GM19239 (cell line): ENCODE results near the gene PTDSS2.

Experiments used
- DNase-seq: peaks from one replicate; pipeline ENCODE4 v3.0.0; 2011; ENCODE audit warnings: low spot score; ENCODE audit not compliant: insufficient read length
- FAIRE-seq: peaks from 2 replicates; lab custom pipeline; 2011; peaks lifted over from hg19 to GRCh38; lab: Jason Lieb, UNC

The PTDSS2 gene

GRCh38 chr11:486189-486588 is 36.1 kb downstream of the PTDSS2 start:
- DNase-seq (no peak), FAIRE-seq (no peak)

GRCh38 chr11:487571-488021 is 37.5 kb downstream of the PTDSS2 start:
- FAIRE-seq = no peak
- DNase-seq = no peak

GRCh38 chr11:488062-488461 is 38.0 kb downstream of the PTDSS2 start:
- DNase-seq (no peak), FAIRE-seq (no peak)

- DNase-seq (no peak), FAIRE-seq (no peak)
These were observed 38.5 kb downstream of the PTDSS2 start for GRCh38 chr11:488579-488978.

DNA sequence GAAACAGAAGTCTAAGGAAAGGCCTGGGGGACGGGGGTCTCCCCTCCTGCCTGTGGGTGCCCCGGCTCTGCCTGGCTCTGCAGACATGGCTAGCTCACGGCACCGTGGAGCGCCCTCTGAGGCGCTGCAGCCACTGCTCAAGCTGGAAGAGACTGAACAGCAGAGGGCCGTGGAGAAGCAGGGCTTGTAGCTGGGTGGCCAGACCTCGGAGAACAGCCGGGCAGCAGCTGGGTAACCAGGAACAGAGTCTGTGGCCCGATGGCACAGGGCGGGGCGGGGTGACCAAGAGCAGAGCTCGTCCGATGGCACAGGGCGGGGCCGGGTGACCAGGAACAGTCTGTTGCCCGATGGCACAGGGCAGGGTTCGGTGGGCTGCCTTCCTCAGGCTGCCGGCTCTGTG is 38.9 kb downstream of the PTDSS2 start:
- no peak for FAIRE-seq
- DNase-seq = no peak

DNA sequence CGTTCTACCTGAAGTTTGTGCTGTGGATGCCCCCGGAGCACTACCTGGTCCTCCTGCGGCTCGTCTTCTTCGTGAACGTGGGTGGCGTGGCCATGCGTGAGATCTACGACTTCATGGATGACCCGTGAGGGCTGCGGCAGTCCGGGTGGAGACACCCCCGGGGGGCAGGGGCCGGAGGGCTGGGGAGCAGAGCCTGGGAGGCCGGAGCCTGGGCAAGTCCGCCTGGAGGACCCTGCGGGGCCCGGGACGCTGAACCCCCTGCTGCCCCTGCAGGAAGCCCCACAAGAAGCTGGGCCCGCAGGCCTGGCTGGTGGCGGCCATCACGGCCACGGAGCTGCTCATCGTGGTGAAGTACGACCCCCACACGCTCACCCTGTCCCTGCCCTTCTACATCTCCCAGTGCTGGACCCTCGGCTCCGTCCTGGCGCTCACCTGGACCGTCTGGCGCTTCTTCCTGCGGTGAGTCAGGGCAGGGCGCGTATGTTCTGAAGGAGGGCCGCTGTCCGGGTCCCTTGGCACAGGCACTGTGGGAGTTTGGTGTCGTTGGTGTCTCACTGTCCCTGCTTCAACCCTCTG is 39.6 kb downstream of the PTDSS2 start:
- no peak for DNase-seq
- FAIRE-seq = no peak

DNA sequence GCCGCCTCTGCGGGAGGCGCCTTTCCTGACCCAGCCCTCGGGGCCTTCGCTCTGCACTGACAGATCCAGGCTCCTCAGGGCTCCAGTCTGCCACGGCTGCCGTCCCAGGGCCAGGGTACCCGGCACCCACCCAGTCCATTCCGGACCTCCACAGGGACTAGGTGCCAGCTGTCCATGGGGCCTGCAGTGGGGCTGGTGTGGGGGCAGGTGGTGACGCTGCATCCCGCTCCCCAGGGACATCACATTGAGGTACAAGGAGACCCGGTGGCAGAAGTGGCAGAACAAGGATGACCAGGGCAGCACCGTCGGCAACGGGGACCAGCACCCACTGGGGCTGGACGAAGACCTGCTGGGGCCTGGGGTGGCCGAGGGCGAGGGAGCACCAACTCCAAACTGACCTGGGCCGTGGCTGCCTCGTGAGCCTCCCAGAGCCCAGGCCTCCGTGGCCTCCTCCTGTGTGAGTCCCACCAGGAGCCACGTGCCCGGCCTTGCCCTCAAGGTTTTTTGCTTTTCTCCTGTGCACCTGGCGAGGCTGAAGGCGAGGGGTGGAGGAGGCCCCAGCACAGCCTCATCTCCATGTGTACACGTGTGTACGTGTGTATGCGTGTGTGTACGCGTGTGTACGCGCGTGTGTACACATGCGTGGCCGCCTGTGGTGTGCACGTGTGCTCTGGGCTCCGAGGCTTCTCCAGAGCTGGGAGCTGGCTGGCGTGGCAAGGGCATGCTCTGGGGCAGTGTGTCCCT is 40.3 kb downstream of the PTDSS2 start:
- FAIRE-seq (no peak), DNase-seq (no peak)

DNA sequence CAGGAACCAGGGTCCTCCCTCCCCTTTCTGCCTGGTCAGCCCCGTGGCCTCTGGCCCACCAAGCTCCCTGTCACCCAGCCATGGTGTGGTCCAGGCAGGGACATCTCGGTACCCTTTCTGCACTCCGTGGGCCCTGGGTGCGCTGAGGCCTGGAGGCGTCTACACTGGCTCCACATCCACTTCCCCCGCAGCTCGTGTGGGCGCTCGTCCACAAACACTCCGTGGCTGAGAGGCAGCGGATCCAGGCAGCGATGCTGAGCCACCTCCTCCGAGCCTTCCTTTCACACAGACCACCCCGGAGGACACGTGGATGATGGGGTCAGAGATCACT is 40.8 kb downstream of the PTDSS2 start:
- no peak for FAIRE-seq
- DNase-seq = no peak

GRCh38 chr11:491358-491757 is 41.3 kb downstream of the PTDSS2 start:
- DNase-seq = no peak
- FAIRE-seq = no peak

DNA sequence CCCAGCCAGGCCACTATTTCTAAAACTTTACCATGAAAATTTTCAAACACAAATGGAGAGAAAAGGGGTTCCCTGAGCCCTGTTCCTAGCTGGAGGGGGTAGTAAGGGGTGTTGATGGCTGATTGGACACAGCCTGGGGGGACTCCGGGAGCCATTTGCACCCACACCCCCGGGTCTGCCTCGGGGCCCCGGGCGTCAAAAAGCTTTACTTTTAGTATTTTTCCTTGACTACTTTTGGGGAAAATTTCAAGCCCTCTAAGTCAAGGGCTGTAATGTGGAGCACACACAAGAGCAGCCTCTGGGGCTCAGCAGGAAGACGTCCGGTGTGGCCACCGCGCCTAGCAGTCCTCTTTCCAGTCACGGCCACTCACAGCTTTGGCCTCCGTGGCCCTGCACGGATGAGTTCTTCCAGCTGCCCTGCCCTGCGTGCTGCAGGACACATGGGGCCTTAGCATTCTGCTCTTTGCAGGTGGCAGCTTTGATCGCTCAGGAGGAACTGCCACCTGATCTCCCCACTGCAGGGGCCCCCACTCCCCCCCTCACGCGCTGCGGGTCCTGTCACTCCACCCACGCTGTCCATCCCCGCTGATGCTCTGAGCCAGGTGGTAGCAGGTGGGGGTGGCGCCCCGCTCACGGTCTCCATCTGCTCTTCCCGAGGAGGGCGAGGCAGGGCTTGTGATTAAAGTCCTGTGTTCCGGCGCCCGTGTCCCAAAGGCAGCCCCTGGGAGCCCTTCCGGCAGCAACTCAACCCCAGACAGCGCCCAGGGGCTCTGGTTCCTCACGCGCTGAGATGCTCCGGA is 42.5 kb downstream of the PTDSS2 start:
- DNase-seq (no peak), FAIRE-seq (no peak)

- FAIRE-seq = no peak
These were observed 44.9 kb downstream of the PTDSS2 start for GRCh38 chr11:494761-495536.

DNA sequence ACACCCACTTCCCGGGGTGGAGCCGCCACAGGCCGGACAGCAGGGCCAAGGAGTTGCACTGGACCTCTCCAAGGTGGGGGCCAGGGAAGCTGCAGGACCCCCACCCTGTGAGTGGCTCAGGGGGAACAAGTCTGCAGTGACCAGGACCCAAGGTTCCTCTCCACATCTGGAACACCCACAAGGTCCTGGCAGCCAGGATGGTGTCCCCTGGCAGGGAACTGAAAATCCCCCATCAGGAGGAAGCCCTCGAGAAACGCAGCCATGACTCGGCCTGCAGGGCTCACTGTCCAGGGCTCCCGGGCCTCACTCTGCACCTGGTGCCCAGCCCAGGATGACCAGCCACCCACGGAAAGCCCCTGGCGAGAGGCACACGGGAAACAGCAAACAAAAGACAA is 45.5 kb downstream of the PTDSS2 start:
- FAIRE-seq (no peak), DNase-seq (no peak)

More at GRCh38 chr11:494761-495536, 44.9 kb downstream of the PTDSS2 start:
- no peak for DNase-seq

DNA sequence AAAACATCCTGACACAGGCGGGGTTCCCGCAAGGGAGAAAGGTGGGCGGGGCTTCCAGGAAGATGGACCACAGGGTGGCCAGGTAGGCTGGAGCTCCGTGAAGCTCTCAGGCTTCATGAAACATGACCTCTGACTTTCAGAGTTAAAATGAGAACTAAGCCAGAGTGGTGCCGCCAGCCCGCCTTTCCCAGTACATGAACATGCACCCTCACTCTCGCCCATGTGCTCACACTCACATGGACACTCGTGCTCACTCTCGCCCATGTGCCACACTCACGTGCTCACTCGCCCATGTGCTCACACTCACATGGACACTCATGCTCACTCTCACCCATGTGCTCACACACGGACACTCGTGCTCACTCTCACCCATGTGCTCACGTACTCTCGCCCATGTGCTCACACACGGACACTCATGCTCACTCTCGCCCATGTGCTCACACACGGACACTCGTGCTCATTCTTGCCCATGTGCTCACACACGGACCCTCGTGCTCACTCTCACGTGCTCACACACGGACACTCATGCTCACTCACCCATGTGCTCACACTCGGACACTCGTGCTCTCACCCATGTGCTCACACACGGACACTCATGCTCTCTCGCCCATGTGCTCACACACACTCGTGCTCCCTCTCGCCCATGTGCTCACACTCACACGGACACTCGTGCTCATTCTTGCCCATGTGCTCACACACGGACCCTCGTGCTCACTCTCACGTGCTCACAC is 46.9 kb downstream of the PTDSS2 start:
- DNase-seq = no peak
- no peak for FAIRE-seq

DNA sequence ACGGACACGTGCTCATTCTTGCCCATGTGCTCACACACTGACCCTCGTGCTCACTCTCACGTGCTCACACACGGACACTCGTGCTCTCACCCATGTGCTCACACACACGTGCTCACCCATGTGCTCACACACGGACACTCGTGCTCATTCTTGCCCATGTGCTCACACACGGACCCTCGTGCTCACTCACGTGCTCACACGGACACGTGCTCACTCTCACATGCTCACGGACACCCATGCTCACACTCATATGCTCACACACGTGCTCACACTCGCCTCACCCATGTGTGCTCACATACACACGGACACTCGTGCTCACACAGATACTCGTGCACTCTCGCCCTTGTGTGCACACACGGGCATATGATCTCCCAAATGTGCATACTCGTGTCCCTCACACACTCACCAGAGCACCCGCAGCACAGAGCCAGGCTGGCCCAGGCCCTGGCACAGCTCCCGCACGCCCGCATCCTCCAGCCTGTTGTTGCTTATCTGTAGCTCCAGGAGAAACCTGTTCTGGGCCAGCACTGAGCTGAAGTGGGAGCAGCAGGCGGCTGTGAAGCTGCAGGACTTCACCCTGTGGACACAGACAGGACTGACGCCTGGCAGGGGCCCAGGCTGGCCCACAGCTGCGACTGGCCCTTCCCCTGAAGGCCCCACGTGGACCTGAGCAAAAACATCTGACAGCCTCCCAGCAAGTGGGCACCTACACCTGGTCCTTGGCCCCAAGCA is 47.7 kb downstream of the PTDSS2 start:
- DNase-seq (no peak), FAIRE-seq (no peak)

- no peak for FAIRE-seq
These were observed 48.5 kb downstream of the PTDSS2 start for GRCh38 chr11:498297-499181.

GRCh38 chr11:499201-500076 is 49.4 kb downstream of the PTDSS2 start:
- DNase-seq = no peak
- no peak for FAIRE-seq

More at GRCh38 chr11:498297-499181, 48.5 kb downstream of the PTDSS2 start:
- no peak for DNase-seq

DNA sequence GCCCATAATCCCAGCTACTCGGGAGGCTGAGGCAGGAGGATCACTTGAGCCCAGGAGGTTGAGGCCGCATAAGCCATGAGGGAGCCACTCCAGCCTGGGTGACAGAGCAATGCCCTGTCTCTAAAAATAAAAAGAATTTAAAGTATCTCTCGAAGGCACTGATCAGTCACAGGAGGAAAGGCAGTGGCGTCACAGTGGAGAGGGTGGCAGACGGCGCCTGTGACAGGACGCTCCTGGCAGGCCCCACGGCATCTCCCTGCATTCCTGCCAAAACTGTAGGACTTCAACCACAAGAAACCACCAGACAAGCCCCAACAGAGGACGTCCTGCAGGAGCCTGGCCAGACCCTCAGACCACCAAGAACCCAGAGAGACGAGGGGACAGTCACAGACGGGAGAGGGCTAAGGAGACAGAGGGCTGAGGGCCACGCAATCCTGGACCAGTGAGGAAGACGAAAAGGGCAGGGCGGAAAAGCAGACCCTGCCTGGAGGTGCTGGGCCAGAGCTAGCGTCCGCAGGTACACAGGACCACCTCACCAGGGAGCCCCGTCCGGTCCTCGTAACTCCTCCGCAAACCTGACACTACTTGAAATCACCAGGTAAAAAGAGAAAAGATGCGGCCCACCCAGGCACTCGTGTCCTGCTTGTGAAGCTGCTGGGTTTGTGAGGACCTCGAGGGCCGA is 51.1 kb downstream of the PTDSS2 start:
- no peak for FAIRE-seq

More for the DNA sequence above, 51.1 kb downstream of the PTDSS2 start:
- no peak for DNase-seq
